A673 (cell line): ENCODE measurements around the gene CDKAL1. TPM values are rescaled to one million over a fixed set of nuclear protein-coding genes. Genes with fewer than 3 reads are reported as not detected.

Experiments
- BruUV-seq: library from RNA; stranded (reverse); fragments of 400-500 nt; replicated peaks from 2 replicates; lab custom pipeline; 2021; lab: Mats Ljungman, UMichigan
- CTCF ChIA-PET: fragments of 300-600 bp; sonication (Branson Sonifier 250); formaldehyde crosslinking; loops from one replicate; lab custom pipeline; 2022; ENCODE audit warnings: antibody characterized with exemption; lab: Charles Lee
- POLR2A ChIA-PET: fragments of 300-600 bp; sonication (Branson Sonifier 250); formaldehyde crosslinking; loops from one replicate; lab custom pipeline; 2022; ENCODE audit warnings: antibody characterized with exemption; ENCODE audit not compliant: low non-redundant PET; lab: Charles Lee
- DNase-seq: peaks from one replicate; pipeline ENCODE4 v3.0.0-alpha.2; 2015; ENCODE audit warnings: low spot score
- H3K27ac ChIP-seq: fragments of 200-600 bp; sonication (generic); 2 replicates; pipeline ENCODE4 v1.5.1; 2016; ENCODE audit warnings: mixed run types, low read depth, mild to moderate bottlenecking, mixed read lengths, antibody characterized with exemption, low read length; ENCODE audit not compliant: poor library complexity, severe bottlenecking
- H3K27me3 ChIP-seq: fragments of 200-600 bp; sonication (generic); replicated peaks from 2 replicates; pipeline ENCODE4 v1.6.1; 2017; ENCODE audit warnings: mixed run types, low read depth, mild to moderate bottlenecking, mixed read lengths, antibody characterized with exemption, low read length; ENCODE audit not compliant: insufficient read depth, poor library complexity
- H3K36me3 ChIP-seq: fragments of 200-600 bp; sonication (generic); 2 replicates; pipeline ENCODE4 v1.6.1; 2016; ENCODE audit warnings: mixed run types, mild to moderate bottlenecking, mixed read lengths, antibody characterized with exemption, low read length; ENCODE audit not compliant: insufficient read depth, poor library complexity, severe bottlenecking
- H3K4me1 ChIP-seq: fragments of 200-600 bp; sonication (generic); 2 replicates; pipeline ENCODE4 v1.6.1; 2017; ENCODE audit warnings: mixed run types, mild to moderate bottlenecking, mixed read lengths, antibody characterized with exemption, low read length; ENCODE audit not compliant: insufficient read depth, poor library complexity, severe bottlenecking
- H3K4me3 ChIP-seq: fragments of 200-600 bp; sonication (generic); 2 replicates; pipeline ENCODE4 v1.5.1; 2016; ENCODE audit warnings: low read depth, mixed run types, mild to moderate bottlenecking, mixed read lengths, low read length; ENCODE audit not compliant: poor library complexity, severe bottlenecking
- H3K9me3 ChIP-seq: fragments of 200-600 bp; sonication (generic); 2 replicates; pipeline ENCODE4 v1.6.1; 2016; ENCODE audit warnings: mixed run types, low read depth, mild to moderate bottlenecking, mixed read lengths, antibody characterized with exemption, low read length; ENCODE audit not compliant: poor library complexity, severe bottlenecking
- EZH2 ChIP-seq: fragments of 200-600 bp; sonication (generic); IDR thresholded peaks from 2 replicates; pipeline ENCODE4 v1.6.1; 2017; ENCODE audit warnings: borderline replicate concordance, low read depth, mild to moderate bottlenecking, mixed read lengths, antibody characterized with exemption, low read length; ENCODE audit not compliant: poor library complexity, severe bottlenecking
- intact Hi-C: fragments of 100-400 bp; cut with micrococcal nuclease; formaldehyde crosslinking; loops from one replicate; pipeline ENCODE4 v1.10.0; 2022; ENCODE audit not compliant: unreplicated experiment
- total RNA-seq: library from RNA; stranded (reverse); gene quantifications from 2 replicates; pipeline ENCODE4 v1.2.3, GENCODE V29; 2021
- TF ChIP-seq, protein P1 (sequence below): fragments of 300-800, 200-600 bp; sonication (generic); conservative IDR thresholded peaks from 2 replicates; pipeline ENCODE4 v1.5.1; 2017; ENCODE audit warnings: low read depth, mild to moderate bottlenecking, antibody characterized with exemption, low read length, moderate library complexity, mixed read lengths

The CDKAL1 gene
- total RNA-seq, 1 experiment from 2014 or later = 35.5 TPM

- H3K4me3 ChIP-seq = no peak overlapping the region
- ChIA-PET CTCF (no interaction called here), POLR2A (no interaction called here)
- TF ChIP-seq, protein P1, sequence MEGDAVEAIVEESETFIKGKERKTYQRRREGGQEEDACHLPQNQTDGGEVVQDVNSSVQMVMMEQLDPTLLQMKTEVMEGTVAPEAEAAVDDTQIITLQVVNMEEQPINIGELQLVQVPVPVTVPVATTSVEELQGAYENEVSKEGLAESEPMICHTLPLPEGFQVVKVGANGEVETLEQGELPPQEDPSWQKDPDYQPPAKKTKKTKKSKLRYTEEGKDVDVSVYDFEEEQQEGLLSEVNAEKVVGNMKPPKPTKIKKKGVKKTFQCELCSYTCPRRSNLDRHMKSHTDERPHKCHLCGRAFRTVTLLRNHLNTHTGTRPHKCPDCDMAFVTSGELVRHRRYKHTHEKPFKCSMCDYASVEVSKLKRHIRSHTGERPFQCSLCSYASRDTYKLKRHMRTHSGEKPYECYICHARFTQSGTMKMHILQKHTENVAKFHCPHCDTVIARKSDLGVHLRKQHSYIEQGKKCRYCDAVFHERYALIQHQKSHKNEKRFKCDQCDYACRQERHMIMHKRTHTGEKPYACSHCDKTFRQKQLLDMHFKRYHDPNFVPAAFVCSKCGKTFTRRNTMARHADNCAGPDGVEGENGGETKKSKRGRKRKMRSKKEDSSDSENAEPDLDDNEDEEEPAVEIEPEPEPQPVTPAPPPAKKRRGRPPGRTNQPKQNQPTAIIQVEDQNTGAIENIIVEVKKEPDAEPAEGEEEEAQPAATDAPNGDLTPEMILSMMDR = no peak
- no peak for TF ChIP-seq EZH2
- DNase-seq = no peak
- intact Hi-C loops = no loop called here
- H3K36me3 ChIP-seq = no peaks in the 10 kb centered on the region
- no peaks in the 10 kb centered on the region for H3K9me3 ChIP-seq
- H3K27ac ChIP-seq = no peak overlapping the region
- H3K4me1 ChIP-seq = peaks cover 20% of the 10 kb centered on the region
- BruUV-seq = no TSS peak
- no peaks in the 10 kb centered on the region for H3K27me3 ChIP-seq
Observed at GRCh38 chr6:20791074-20791473, 256.8 kb downstream of the CDKAL1 start.

DNA sequence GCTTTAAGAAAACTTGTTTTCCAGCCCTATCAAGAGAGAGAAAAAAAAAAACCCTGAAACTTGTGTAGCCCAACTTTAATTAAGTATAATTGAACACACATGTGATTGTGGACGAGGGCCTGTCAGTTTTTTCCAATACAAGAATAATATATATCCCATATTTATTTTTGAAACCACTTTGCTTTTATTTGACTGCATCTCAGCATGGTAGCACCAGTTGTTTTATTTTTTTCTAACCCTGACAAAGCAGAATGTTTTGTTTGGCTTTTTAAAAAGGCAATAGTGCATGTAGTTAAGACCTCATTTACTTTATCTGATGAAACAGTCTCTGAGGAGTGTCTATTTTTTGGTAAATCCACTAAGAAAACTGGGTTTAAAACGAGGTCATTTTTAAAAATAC is 257.7 kb downstream of the CDKAL1 start:
- CTCF ChIA-PET = no interaction called here
- POLR2A ChIA-PET = no interaction called here
- Histone ChIP-seq H3K9me3 (no peaks in the 10 kb centered on the region), H3K4me3 (no peak overlapping the region), H3K27me3 (no peaks in the 10 kb centered on the region), H3K36me3 (no peaks in the 10 kb centered on the region), H3K27ac (peak overlapping the region; percentile 64), H3K4me1 (peaks cover 20% of the 10 kb centered on the region)
- intact Hi-C loops = no loop called here
- DNase-seq = peak; percentile 48
- BruUV-seq = no TSS peak
- TF ChIP-seq EZH2 = no peak
- TF ChIP-seq, protein P1 = no peak

DNA sequence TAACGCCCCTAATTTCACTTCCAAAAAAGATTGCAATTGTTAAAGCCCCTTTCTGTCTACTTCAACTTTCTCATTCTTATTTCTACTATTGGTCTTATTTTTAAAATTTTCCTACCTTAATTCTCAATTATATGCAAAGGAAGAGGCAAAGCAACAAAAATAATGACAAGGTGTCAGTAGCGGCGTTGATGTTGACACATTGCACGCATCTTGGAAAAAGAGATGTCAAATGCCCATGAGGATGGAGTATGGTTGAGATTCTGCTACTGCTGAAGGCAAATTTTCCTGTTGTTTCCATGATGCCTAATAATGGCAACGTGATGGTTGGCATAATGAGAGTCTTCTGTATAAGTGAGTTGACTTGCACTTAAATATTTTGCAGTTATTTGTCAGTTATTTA is 258.9 kb downstream of the CDKAL1 start:
- BruUV-seq = no TSS peak
- no peaks in the 10 kb centered on the region for H3K9me3 ChIP-seq
- CTCF ChIA-PET = no interaction called here
- no peaks in the 10 kb centered on the region for H3K36me3 ChIP-seq
- intact Hi-C loops = no loop called here
- peaks cover 20% of the 10 kb centered on the region for H3K4me1 ChIP-seq
- H3K4me3 ChIP-seq = no peak overlapping the region
- TF ChIP-seq, protein P1 = no peak
- POLR2A ChIA-PET = no interaction called here
- H3K27ac ChIP-seq = no peak overlapping the region
- H3K27me3 ChIP-seq = no peaks in the 10 kb centered on the region
- DNase-seq = no peak
